MM.1S (cell line): ENCODE data around the gene TMEM121B.

Source experiments
- DNase-seq: peaks from one replicate; pipeline ENCODE4 v3.0.0-alpha.2; 2015
- H2AFZ ChIP-seq: fragments of 300-600 bp; sonication (generic); 2 replicates; pipeline ENCODE4 v1.6.0; 2016; ENCODE audit warnings: antibody characterized with exemption, low read length
- H3F3A ChIP-seq: fragments of 300-600 bp; sonication (generic); 2 replicates; pipeline ENCODE4 v1.6.1; 2016; ENCODE audit warnings: mild to moderate bottlenecking, antibody characterized with exemption, low read length, moderate library complexity, mixed read lengths; ENCODE audit not compliant: insufficient read depth
- H3K27ac ChIP-seq: fragments of 300-600 bp; sonication (generic); 2 replicates; pipeline ENCODE4 v1.5.1; 2016; ENCODE audit warnings: mild to moderate bottlenecking, low read length
- H3K27me3 ChIP-seq: fragments of 300-600 bp; sonication (generic); replicated peaks from 2 replicates; pipeline ENCODE4 v1.6.0; 2016; ENCODE audit warnings: low read length; ENCODE audit not compliant: insufficient read depth
- H3K36me3 ChIP-seq: fragments of 300-600 bp; sonication (generic); replicated peaks from 2 replicates; pipeline ENCODE4 v1.6.1; 2016; ENCODE audit warnings: mild to moderate bottlenecking, low read length, mixed read lengths; ENCODE audit not compliant: insufficient read depth
- H3K4me1 ChIP-seq: fragments of 300-600 bp; sonication (generic); 2 replicates; pipeline ENCODE4 v1.6.1; 2016; ENCODE audit warnings: low read length, mixed read lengths
- H3K4me2 ChIP-seq: fragments of 300-600 bp; sonication (generic); 2 replicates; pipeline ENCODE4 v1.6.0; 2016; ENCODE audit warnings: low read depth, low read length
- H3K4me3 ChIP-seq: fragments of 300-600 bp; sonication (generic); 2 replicates; pipeline ENCODE4 v1.5.1; 2016; ENCODE audit warnings: low read length, mixed read lengths
- H3K79me2 ChIP-seq: fragments of 300-600 bp; sonication (generic); 2 replicates; pipeline ENCODE4 v1.6.1; 2016; ENCODE audit warnings: mixed run types, low read length, mixed read lengths
- H3K9ac ChIP-seq: fragments of 300-600 bp; sonication (generic); 2 replicates; pipeline ENCODE4 v1.6.1; 2016; ENCODE audit warnings: low read length, mixed read lengths
- H3K9me2 ChIP-seq: fragments of 300-600 bp; sonication (generic); replicated peaks from 2 replicates; pipeline ENCODE4 v1.6.1; 2016; ENCODE audit warnings: mild to moderate bottlenecking, low read length, mixed read lengths; ENCODE audit not compliant: insufficient read depth
- H3K9me3 ChIP-seq: fragments of 300-600 bp; sonication (generic); replicated peaks from 2 replicates; pipeline ENCODE4 v1.6.1; 2016; ENCODE audit warnings: mild to moderate bottlenecking, low read length, mixed read lengths; ENCODE audit not compliant: insufficient read depth
- H4K20me1 ChIP-seq: fragments of 300-600 bp; sonication (generic); 2 replicates; pipeline ENCODE4 v1.6.1; 2016; ENCODE audit warnings: mild to moderate bottlenecking, low read length, moderate library complexity, mixed read lengths; ENCODE audit not compliant: insufficient read depth
- CTCF ChIP-seq: fragments of 300-600 bp; sonication (generic); IDR thresholded peaks from 2 replicates; pipeline ENCODE4 v1.5.1; 2016; ENCODE audit warnings: antibody characterized with exemption, low read length, mixed read lengths
- EZH2 ChIP-seq: fragments of 300-600 bp; sonication (generic); optimal IDR thresholded peaks from 2 replicates; pipeline ENCODE3; 2017; ENCODE audit warnings: low read depth, mild to moderate bottlenecking, antibody characterized with exemption, low read length, mixed read lengths
- EZH2phosphoT487 ChIP-seq: fragments of 300-600 bp; sonication (generic); IDR thresholded peaks from 2 replicates; pipeline ENCODE4 v1.6.1; 2018; ENCODE audit warnings: antibody characterized with exemption, low read length

TMEM121B gene

GRCh38 chr22:17114898-17115235 is 6.3 kb downstream of the TMEM121B start:
- no peaks in the 10 kb centered on the region for H4K20me1 ChIP-seq
- TF ChIP-seq EZH2phosphoT487 (no peak), EZH2 (no peak), CTCF (no peak)
- H3K27ac ChIP-seq, result no peak overlapping the region
- H3K9me3 ChIP-seq, result no peaks in the 10 kb centered on the region
- H3F3A ChIP-seq, result no peaks in the 10 kb centered on the region
- H3K4me1 ChIP-seq, result peaks cover 16% of the 10 kb centered on the region
- no peaks in the 10 kb centered on the region for H3K79me2 ChIP-seq
- H3K27me3 ChIP-seq, result no peaks in the 10 kb centered on the region
- H3K4me3 ChIP-seq, result no peak overlapping the region
- no peak overlapping the region for H3K4me2 ChIP-seq
- no peaks in the 10 kb centered on the region for H3K9me2 ChIP-seq
- H3K36me3 ChIP-seq, result no peaks in the 10 kb centered on the region
- DNase-seq, result no peak
- H2AFZ ChIP-seq, result no peak overlapping the region
- H3K9ac ChIP-seq, result no peak overlapping the region

GRCh38 chr22:17114173-17114897 is 6.8 kb downstream of the TMEM121B start:
- TF ChIP-seq CTCF, result no peak
- no peak for TF ChIP-seq EZH2
- no peak for TF ChIP-seq EZH2phosphoT487
- no peak overlapping the region for H3K9ac ChIP-seq
- no peaks in the 10 kb centered on the region for H3K79me2 ChIP-seq
- H3K4me3 ChIP-seq, result no peak overlapping the region
- no peak overlapping the region for H3K27ac ChIP-seq
- no peaks in the 10 kb centered on the region for H4K20me1 ChIP-seq
- DNase-seq, result no peak
- H3K4me2 ChIP-seq, result no peak overlapping the region
- H3K27me3 ChIP-seq, result no peaks in the 10 kb centered on the region
- H3F3A ChIP-seq, result no peaks in the 10 kb centered on the region
- peaks cover 16% of the 10 kb centered on the region for H3K4me1 ChIP-seq
- H3K9me2 ChIP-seq, result no peaks in the 10 kb centered on the region
- H2AFZ ChIP-seq, result no peak overlapping the region
- H3K9me3 ChIP-seq, result no peaks in the 10 kb centered on the region
- H3K36me3 ChIP-seq, result no peaks in the 10 kb centered on the region

GRCh38 chr22:17113600-17113999 is 7.6 kb downstream of the TMEM121B start:
- H3K9ac ChIP-seq, result no peak overlapping the region
- H3K36me3 ChIP-seq, result no peaks in the 10 kb centered on the region
- peaks cover 16% of the 10 kb centered on the region for H3K4me1 ChIP-seq

More at GRCh38 chr22:17113600-17113999, 7.6 kb downstream of the TMEM121B start:
- no peaks in the 10 kb centered on the region for H3F3A ChIP-seq
- no peaks in the 10 kb centered on the region for H4K20me1 ChIP-seq
- no peak overlapping the region for H3K4me3 ChIP-seq
- H3K27ac ChIP-seq, result no peak overlapping the region
- H3K9me2 ChIP-seq, result no peaks in the 10 kb centered on the region
- H3K9me3 ChIP-seq, result no peaks in the 10 kb centered on the region
- DNase-seq, result no peak
- no peaks in the 10 kb centered on the region for H3K79me2 ChIP-seq
- no peak overlapping the region for H2AFZ ChIP-seq
- no peak overlapping the region for H3K4me2 ChIP-seq
- H3K27me3 ChIP-seq, result no peaks in the 10 kb centered on the region
- no peak for TF ChIP-seq EZH2phosphoT487
- TF ChIP-seq EZH2, result no peak
- no peak for TF ChIP-seq CTCF
